ENCODE measurements around the gene ELK4. TPM values are rescaled to one million over a fixed set of nuclear protein-coding genes. Genes with fewer than 3 reads are reported as not detected.

ELK4 gene
- total RNA-seq, 1 experiment from 2014 or later, result 31.2 TPM

DNA sequence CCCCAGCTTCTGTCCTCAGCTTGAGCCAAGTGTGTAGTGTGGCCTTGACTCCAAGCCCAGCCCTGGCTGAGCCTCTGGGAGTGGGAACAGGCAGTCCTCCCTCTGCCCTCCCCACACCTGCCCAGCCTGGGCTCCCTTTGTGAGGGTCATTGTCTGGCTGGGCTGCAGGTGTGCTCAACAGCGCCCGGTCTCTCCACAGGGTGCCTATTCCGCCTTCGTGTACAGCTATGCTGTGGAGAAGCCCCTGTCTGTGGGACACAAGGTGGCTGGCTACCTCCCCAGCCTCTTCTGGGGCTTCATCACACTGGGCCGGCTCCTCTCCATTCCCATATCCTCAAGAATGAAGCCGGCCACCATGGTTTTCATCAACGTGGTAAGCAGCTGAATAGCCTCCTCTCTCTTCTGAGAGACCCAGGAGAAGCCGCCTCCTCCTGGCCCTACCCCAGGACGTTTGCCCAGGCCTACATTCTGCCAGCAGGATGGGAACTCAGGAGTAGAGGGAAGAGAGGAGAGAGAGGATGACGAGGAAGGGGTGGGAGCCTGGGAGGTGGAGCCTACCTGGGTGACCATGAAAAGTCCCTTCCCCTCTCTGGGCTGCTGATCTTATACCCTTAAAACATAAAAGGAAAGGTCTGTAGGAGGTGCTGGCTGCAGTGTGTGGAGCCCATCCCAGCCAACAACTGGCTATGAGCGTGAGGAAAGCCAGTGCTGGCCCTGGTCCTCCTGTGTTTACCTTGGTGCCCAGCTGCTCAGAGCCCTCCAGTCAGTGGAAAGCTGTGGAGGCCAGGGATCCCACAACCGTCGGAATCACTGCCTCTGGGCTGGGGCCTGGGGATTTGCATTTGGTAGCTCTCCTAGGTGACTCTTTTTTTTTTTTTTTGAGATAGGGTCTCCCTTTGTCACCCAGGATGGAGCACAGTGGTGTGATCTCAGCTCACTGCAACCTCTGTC, 45.7 kb downstream of the ELK4 start:
- DNase-seq, result peak; percentile 31
- no peak overlapping the region for H3T11ph ChIP-seq (ENCODE audit: low read length)
- no peaks in the 10 kb centered on the region for H3K27me3 ChIP-seq (ENCODE audit: insufficient read depth, low read length)
- no peak overlapping the region for H3K27ac ChIP-seq (ENCODE audit: insufficient read length, low read depth, low read length)
- H3K56ac ChIP-seq (ENCODE audit: insufficient read length, low read depth, low read length), result no peak overlapping the region
- H3K4me1 ChIP-seq (ENCODE audit: insufficient read depth, low read length), result no peaks in the 10 kb centered on the region
- H3K23ac ChIP-seq (ENCODE audit: insufficient read length, low read depth, low read length), result no peak overlapping the region
- peaks cover 5 to 13% of the 10 kb centered on the region in 2 experiments; a peak in 3 of 4 replicates for H3K4me1 Mint-ChIP-seq
- H4K8ac ChIP-seq (replicated peaks; ENCODE audit: insufficient read length, low read depth, low read length), result no peak overlapping the region
- H3K14ac ChIP-seq (ENCODE audit: insufficient read depth, low read length), result no peak overlapping the region
- no peaks in the 10 kb centered on the region for H3K79me1 ChIP-seq (ENCODE audit: insufficient read depth, low read depth, low read length, poor library complexity, severe bottlenecking)
- H2BK20ac ChIP-seq (ENCODE audit: low read depth, low read length, poor library complexity, severe bottlenecking), result no peak overlapping the region
- H2AK5ac ChIP-seq (ENCODE audit: insufficient read length, low read length), result no peak overlapping the region
- no peaks in the 10 kb centered on the region for H3K79me2 ChIP-seq (ENCODE audit: insufficient read depth, low read length)
- H4K5ac ChIP-seq (ENCODE audit: insufficient read length, low read depth, low read length), result no peak overlapping the region
- no peak overlapping the region for H3K9ac ChIP-seq (ENCODE audit: extremely low read depth, insufficient read length, low read length)
- H3K9me3 Mint-ChIP-seq, result no peaks in the 10 kb centered on the region
- no peak overlapping the region for H2BK12ac ChIP-seq (ENCODE audit: insufficient read length, low read depth, low read length)
- H4K91ac ChIP-seq (ENCODE audit: insufficient read length, low read depth, low read length), result no peak overlapping the region
- H2BK15ac ChIP-seq (ENCODE audit: low read depth, low read length), result no peak overlapping the region
- no peaks in the 10 kb centered on the region for H3K9me3 ChIP-seq (ENCODE audit: control insufficient read depth, low read depth, low read length)
- H3K27me3 Mint-ChIP-seq (ENCODE audit: low read depth), result peaks cover 18% of the 10 kb centered on the region
- no peak overlapping the region for H2AFZ ChIP-seq (ENCODE audit: low read length)
- H3K18ac ChIP-seq (ENCODE audit: insufficient read length, low read depth, low read length), result no peak overlapping the region
- no CpG with 5 or more reads among the region's 13 CpGs for WGBS (ENCODE audit: extremely low coverage, insufficient read length, low lambda C conversion rate)
- TF ChIP-seq, protein P1, sequence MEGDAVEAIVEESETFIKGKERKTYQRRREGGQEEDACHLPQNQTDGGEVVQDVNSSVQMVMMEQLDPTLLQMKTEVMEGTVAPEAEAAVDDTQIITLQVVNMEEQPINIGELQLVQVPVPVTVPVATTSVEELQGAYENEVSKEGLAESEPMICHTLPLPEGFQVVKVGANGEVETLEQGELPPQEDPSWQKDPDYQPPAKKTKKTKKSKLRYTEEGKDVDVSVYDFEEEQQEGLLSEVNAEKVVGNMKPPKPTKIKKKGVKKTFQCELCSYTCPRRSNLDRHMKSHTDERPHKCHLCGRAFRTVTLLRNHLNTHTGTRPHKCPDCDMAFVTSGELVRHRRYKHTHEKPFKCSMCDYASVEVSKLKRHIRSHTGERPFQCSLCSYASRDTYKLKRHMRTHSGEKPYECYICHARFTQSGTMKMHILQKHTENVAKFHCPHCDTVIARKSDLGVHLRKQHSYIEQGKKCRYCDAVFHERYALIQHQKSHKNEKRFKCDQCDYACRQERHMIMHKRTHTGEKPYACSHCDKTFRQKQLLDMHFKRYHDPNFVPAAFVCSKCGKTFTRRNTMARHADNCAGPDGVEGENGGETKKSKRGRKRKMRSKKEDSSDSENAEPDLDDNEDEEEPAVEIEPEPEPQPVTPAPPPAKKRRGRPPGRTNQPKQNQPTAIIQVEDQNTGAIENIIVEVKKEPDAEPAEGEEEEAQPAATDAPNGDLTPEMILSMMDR (conservative IDR thresholded peaks at IDR 0.05), result no peak
- H3K4me2 ChIP-seq (ENCODE audit: insufficient read depth, insufficient read length, low read length), result no peak overlapping the region
- H3K27ac Mint-ChIP-seq, result no peak overlapping the region
- H3K4me3 Mint-ChIP-seq, result no peak overlapping the region
- no peaks in the 10 kb centered on the region for H4K20me1 ChIP-seq (ENCODE audit: control insufficient read depth, insufficient read depth, insufficient read length)
- H3K36me3 Mint-ChIP-seq (ENCODE audit: insufficient read depth in 1 of 3, low read depth in 3 of 3), result no peaks in the 10 kb centered on the region
- no peaks in the 10 kb centered on the region for H3K23me2 ChIP-seq (ENCODE audit: insufficient read length, low read depth, low read length, poor library complexity, severe bottlenecking)
- H2BK5ac ChIP-seq (ENCODE audit: insufficient read length, low read length), result no peak overlapping the region
- no peak overlapping the region for H3K4ac ChIP-seq (ENCODE audit: low read depth, low read length)
- no peak overlapping the region for H2BK120ac ChIP-seq (ENCODE audit: low read depth, low read length, poor library complexity, severe bottlenecking)
